H1 (cell line): ENCODE data around the gene MCM5. TPM values are rescaled to one million over a fixed set of nuclear protein-coding genes. Genes with fewer than 3 reads are reported as not detected.

Source experiments
- KDM1A ChIP-seq: fragments of 200-600, 300-600 bp; sonication (generic); IDR thresholded peaks from 2 replicates; pipeline ENCODE4 v1.7.1; 2016; ENCODE audit warnings: mild to moderate bottlenecking, low read length, borderline replicate concordance
- SIN3A ChIP-seq, 2 experiments: IDR thresholded peaks in 1 of 2; conservative IDR thresholded peaks in 1 of 2; 2 replicates each; pipeline ENCODE4 v1.6.1; 2011 to 2012; ENCODE audit warnings: low read length in 2 of 2, improper control_type of control experiment in 1 of 2, low read depth in 1 of 2, mild to moderate bottlenecking in 1 of 2
- polyA plus RNA-seq, 7 experiments: library from polyadenylated mRNA; depleted of rRNA in 3 of 7; stranded (reverse) in 5 of 7; unstranded in 2 of 7; fragments of >200 nt in 5 of 7; fragments of 200-250 nt in 2 of 7; gene quantifications; 1 replicate in 5 of 7; 2 replicates in 1 of 7; 4 replicates in 1 of 7; pipeline versions ENCODE4 v1.2.1 to v1.2.3, GENCODE V29; 2011 to 2013; ENCODE audit warnings: missing spikeins in 2 of 7, mixed read lengths in 2 of 7
- total RNA-seq: library from RNA; stranded (reverse); fragmentation: NEBNext Ultra II Directional; extraction: Animal tissue kit (Norgen Biotek cat#: 25700); gene quantifications from 2 replicates; pipeline ENCODE4 v1.2.1, GENCODE V29; 2021

The MCM5 gene
- total and polyA plus RNA-seq, 2 of the 8 experiments (the other 6 are each of a cell fraction or from before 2014, with no cell fraction given), result 210 to 305 TPM

GRCh38 chr22:35386670-35387288, 13.2 kb upstream of the MCM5 start (continued):
- TF ChIP-seq SIN3A (conservative IDR thresholded peaks at IDR 0.05 in 1 of 2, IDR thresholded peaks at IDR 0.05 in 1 of 2; ENCODE audit: low read depth in 1 of 2, low read length in 2 of 2), result no peak
- no peak for TF ChIP-seq KDM1A
